WERI-Rb-1 (cell line): ENCODE results near the gene SFRP2.

Experiments used
- DNase-seq: peaks from one replicate; pipeline ENCODE4 v3.0.0-alpha.2; 2020
- H3K27ac ChIP-seq: fragments of 250-450 bp; sonication (Bioruptor Pico); 2 replicates; pipeline ENCODE4 v1.5.1; 2020; ENCODE audit warnings: mild to moderate bottlenecking, moderate library complexity
- H3K27me3 ChIP-seq: fragments of 250-450 bp; sonication (Bioruptor Pico); 2 replicates; pipeline ENCODE4 v1.5.1; 2021; ENCODE audit warnings: mild to moderate bottlenecking, low read depth, moderate library complexity; ENCODE audit not compliant: insufficient read depth, severe bottlenecking
- H3K36me3 ChIP-seq: fragments of 250-450 bp; sonication (Bioruptor Pico); 2 replicates; pipeline ENCODE4 v1.5.1; 2020; ENCODE audit warnings: mild to moderate bottlenecking, moderate library complexity
- H3K4me3 ChIP-seq: 2 replicates; pipeline ENCODE4 v1.5.1; 2011; ENCODE audit warnings: low read depth, mild to moderate bottlenecking, control low read depth, low read length
- H3K9me3 ChIP-seq: fragments of 250-450 bp; sonication (Bioruptor Pico); 2 replicates; pipeline ENCODE4 v1.5.1; 2021; ENCODE audit warnings: mild to moderate bottlenecking, moderate library complexity; ENCODE audit not compliant: severe bottlenecking
- CTCF ChIP-seq: IDR thresholded peaks from 2 replicates; pipeline ENCODE4 v1.5.1; 2011; ENCODE audit warnings: low read depth, mild to moderate bottlenecking, control low read depth, inconsistent platforms, low read length

The SFRP2 gene, protein sequence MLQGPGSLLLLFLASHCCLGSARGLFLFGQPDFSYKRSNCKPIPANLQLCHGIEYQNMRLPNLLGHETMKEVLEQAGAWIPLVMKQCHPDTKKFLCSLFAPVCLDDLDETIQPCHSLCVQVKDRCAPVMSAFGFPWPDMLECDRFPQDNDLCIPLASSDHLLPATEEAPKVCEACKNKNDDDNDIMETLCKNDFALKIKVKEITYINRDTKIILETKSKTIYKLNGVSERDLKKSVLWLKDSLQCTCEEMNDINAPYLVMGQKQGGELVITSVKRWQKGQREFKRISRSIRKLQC

GRCh38 chr4:153788413-153789276, at the start of gene SFRP2:
Gene SFRP2 (minus strand): TSS chr4:153789083. CDS start chr4:153788835, 248 bp downstream.
- Histone ChIP-seq H3K4me3 (no peak within 1 kb of the TSS), H3K9me3 (peaks cover 2% of the 10 kb centered on the region), H3K36me3 (no peaks in the 10 kb centered on the region), H3K27me3 (no peaks in the 10 kb centered on the region), H3K27ac (no peak within 1 kb of the TSS)
- no peak for DNase-seq
- TF ChIP-seq CTCF = no peak

- Histone ChIP-seq H3K36me3 (no peaks in the 10 kb centered on the region), H3K4me3 (no peak overlapping the region), H3K27me3 (no peaks in the 10 kb centered on the region), H3K9me3 (peaks cover 15% of the 10 kb centered on the region), H3K27ac (no peak overlapping the region; the same call in 1 of the 2 replicates)
- DNase-seq = no peak
- no peak for TF ChIP-seq CTCF
Observed at GRCh38 chr4:153838564-153838963, 49.7 kb upstream of the SFRP2 start.

DNA sequence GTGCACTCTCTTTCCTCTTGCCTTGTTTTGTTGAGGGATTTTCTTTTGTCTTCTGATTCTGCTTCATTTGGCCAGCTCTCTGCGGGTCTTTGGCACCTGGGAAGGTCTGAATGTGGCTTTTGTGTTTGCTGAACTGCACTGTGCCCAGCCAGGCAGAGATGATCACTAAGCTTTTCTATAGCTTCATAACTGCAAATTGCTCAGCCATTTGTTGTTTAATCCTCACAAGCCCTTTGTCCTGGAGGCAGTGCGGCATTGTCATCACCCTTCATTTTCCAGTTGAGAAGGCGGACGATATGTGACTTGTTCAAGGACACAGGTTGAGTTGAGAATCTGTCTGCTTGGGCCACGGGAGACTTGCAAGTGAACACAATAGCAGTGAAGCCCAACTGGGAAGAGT, 46.0 kb upstream of the SFRP2 start:
- Histone ChIP-seq H3K9me3 (peaks cover 3% of the 10 kb centered on the region), H3K4me3 (no peak overlapping the region), H3K36me3 (no peaks in the 10 kb centered on the region), H3K27me3 (no peaks in the 10 kb centered on the region), H3K27ac (no peak overlapping the region)
- TF ChIP-seq CTCF = no peak
- peak; percentile 23 for DNase-seq

GRCh38 chr4:153832720-153833287, 43.9 kb upstream of the SFRP2 start:
- Histone ChIP-seq H3K27me3 (no peaks in the 10 kb centered on the region), H3K9me3 (peaks cover 3% of the 10 kb centered on the region), H3K27ac (no peak overlapping the region), H3K4me3 (no peak overlapping the region), H3K36me3 (no peaks in the 10 kb centered on the region)
- no peak for TF ChIP-seq CTCF
- no peak for DNase-seq

- Histone ChIP-seq H3K27me3 (no peaks in the 10 kb centered on the region), H3K9me3 (peaks cover 3% of the 10 kb centered on the region), H3K36me3 (no peaks in the 10 kb centered on the region), H3K4me3 (no peak overlapping the region), H3K27ac (no peak overlapping the region)
- no peak for TF ChIP-seq CTCF
- no peak for DNase-seq
Observed at GRCh38 chr4:153832054-153832453, 43.2 kb upstream of the SFRP2 start.
